Left lung (tissue), 10 donors: Measurements from ENCODE around the gene OR10K2. TPM values are rescaled to one million over a fixed set of nuclear protein-coding genes. Genes with fewer than 3 reads are reported as not detected.
"Not testable (repeated sequence)": the region's sequence is repeated elsewhere in the genome, so short reads cannot be mapped to it uniquely, and the experiment has no call there.

ENCODE experiments used
- ATAC-seq: fragments of 200-7000 bp; cut with Tn5 transposase; one replicate; pipeline ENCODE4 v1.9.1; 2020; ENCODE audit warnings: moderate library complexity
- DNase-seq, 4 donors: peaks; one replicate each; pipeline ENCODE4 v3.0.0-alpha.2; 2013 to 2020
- H3K27ac ChIP-seq, 2 donors: fragments of 200-600 bp; sonication (generic) in 1 of 2; one replicate each; pipeline versions ENCODE4 v1.5.0 to v1.8.0; 2020 to 2021
- H3K27me3 ChIP-seq, 2 donors: fragments of 200-600 bp; sonication (generic) in 1 of 2; one replicate each; pipeline versions ENCODE4 v1.5.0 to v1.8.0; 2020 to 2021
- H3K36me3 ChIP-seq, 2 donors: fragments of 200-600 bp; sonication (generic) in 1 of 2; one replicate each; pipeline versions ENCODE4 v1.5.0 to v1.8.0; 2020 to 2021
- H3K4me1 ChIP-seq, 2 donors: fragments of 200-600 bp; one replicate each; pipeline ENCODE4 v1.8.0; 2021
- H3K4me3 ChIP-seq, 2 donors: fragments of 200-600 bp; sonication (generic) in 1 of 2; one replicate each; pipeline versions ENCODE4 v1.5.0 to v1.8.0; 2020 to 2021; ENCODE audit warnings: mild to moderate bottlenecking in 1 of 2
- H3K9me3 ChIP-seq, 2 donors: fragments of 200-600 bp; sonication (generic) in 1 of 2; one replicate each; pipeline versions ENCODE4 v1.5.0 to v1.8.0; 2020 to 2021
- intact Hi-C, 2 donors: fragments of 100-400 bp; cut with DNase I; formaldehyde crosslinking; loops; one replicate each; pipeline versions ENCODE4 v1.11.2 to v1.14.2; 2022
- polyA plus RNA-seq, 6 donors: library from polyadenylated mRNA; unstranded; fragments of 120-200 nt; gene quantifications; one replicate each; pipeline ENCODE4 v1.2.1, GENCODE V29; 2013; ENCODE audit not compliant: insufficient read length in 6 of 6
- total RNA-seq, 2 donors: library from RNA; stranded (reverse); fragmentation: NEBNext Ultra II Directional; extraction: Animal tissue kit (Norgen Biotek cat#: 25700); gene quantifications; one replicate each; pipeline ENCODE4 v1.2.1, GENCODE V29; 2021
- TF ChIP-seq, protein P1 (sequence below), 2 donors: fragments of 200-600 bp; sonication (generic) in 1 of 2; IDR thresholded peaks; one replicate each; pipeline versions ENCODE4 v1.5.0 to v1.8.0; 2021; ENCODE audit warnings: antibody characterized with exemption in 2 of 2
- donor health status: DM: no; HTN: yes; CAD: no.
- donor health status: DM: no; HTN: no; CAD: no.

OR10K2 gene
- total and polyA plus RNA-seq, 8 donors, result 0.09 TPM; not detected in 7

- Histone ChIP-seq H3K9me3 (no peaks in the 10 kb centered on the region), H3K36me3 (no peaks in the 10 kb centered on the region), H3K4me1 (no peaks in the 10 kb centered on the region), H3K4me3 (no peak overlapping the region), H3K27ac (no peak overlapping the region), H3K27me3 (no peaks in the 10 kb centered on the region)
- ATAC-seq (no peak), DNase-seq (no peak)
- intact Hi-C loops, result no loop called here
- TF ChIP-seq, protein P1, sequence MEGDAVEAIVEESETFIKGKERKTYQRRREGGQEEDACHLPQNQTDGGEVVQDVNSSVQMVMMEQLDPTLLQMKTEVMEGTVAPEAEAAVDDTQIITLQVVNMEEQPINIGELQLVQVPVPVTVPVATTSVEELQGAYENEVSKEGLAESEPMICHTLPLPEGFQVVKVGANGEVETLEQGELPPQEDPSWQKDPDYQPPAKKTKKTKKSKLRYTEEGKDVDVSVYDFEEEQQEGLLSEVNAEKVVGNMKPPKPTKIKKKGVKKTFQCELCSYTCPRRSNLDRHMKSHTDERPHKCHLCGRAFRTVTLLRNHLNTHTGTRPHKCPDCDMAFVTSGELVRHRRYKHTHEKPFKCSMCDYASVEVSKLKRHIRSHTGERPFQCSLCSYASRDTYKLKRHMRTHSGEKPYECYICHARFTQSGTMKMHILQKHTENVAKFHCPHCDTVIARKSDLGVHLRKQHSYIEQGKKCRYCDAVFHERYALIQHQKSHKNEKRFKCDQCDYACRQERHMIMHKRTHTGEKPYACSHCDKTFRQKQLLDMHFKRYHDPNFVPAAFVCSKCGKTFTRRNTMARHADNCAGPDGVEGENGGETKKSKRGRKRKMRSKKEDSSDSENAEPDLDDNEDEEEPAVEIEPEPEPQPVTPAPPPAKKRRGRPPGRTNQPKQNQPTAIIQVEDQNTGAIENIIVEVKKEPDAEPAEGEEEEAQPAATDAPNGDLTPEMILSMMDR (IDR thresholded peaks at IDR 0.05), result no peak
These were observed 29.4 kb downstream of the OR10K2 start for GRCh38 chr1:158396646-158397045.

GRCh38 chr1:158393476-158393875 lies 32.6 kb downstream of the OR10K2 start:
- DNase-seq (no peak), ATAC-seq (no peak)
- Histone ChIP-seq H3K9me3 (no peaks in the 10 kb centered on the region), H3K27ac (no peak overlapping the region), H3K4me3 (no peak overlapping the region), H3K4me1 (no peaks in the 10 kb centered on the region), H3K36me3 (no peaks in the 10 kb centered on the region), H3K27me3 (no peaks in the 10 kb centered on the region)
- intact Hi-C loops, result no loop called here
- TF ChIP-seq, protein P1 (IDR thresholded peaks at IDR 0.05), result no peak

DNA sequence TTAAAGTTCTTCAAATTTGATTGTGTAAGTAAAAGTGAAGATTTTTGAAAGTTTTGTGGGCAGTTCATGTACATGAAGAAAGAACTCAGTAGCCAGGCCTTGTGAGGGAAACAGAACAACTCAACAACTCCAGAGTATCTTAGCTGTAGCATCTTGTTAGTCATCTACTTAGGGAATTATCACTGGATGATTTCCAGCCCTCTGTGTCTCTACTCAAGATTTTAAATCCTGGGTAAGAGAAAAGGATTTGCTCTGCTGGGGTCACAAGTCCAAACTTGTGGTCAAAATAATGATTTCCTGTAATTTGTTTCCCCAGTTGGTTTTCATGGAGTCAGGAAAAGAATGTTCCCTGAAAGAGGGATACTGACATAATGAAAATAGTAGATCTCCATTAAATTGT lies 34.9 kb downstream of the OR10K2 start:
- no peak for DNase-seq

GRCh38 chr1:158390331-158390730 lies 35.7 kb downstream of the OR10K2 start:
- TF ChIP-seq, protein P1 (IDR thresholded peaks at IDR 0.05), result no peak
- no peaks in the 10 kb centered on the region for H3K27me3 ChIP-seq
- no peaks in the 10 kb centered on the region for H3K4me1 ChIP-seq
- H3K4me3 ChIP-seq, result no peak overlapping the region
- H3K27ac ChIP-seq, result no peak overlapping the region
- peaks cover 0 to 3% of the 10 kb centered on the region in 2 donors for H3K9me3 ChIP-seq
- ATAC-seq (no peak), DNase-seq (no peak)
- intact Hi-C loops, result no loop called here
- no peaks in the 10 kb centered on the region for H3K36me3 ChIP-seq

More for the DNA sequence above, 34.9 kb downstream of the OR10K2 start:
- Histone ChIP-seq H3K9me3 (peaks cover 0 to 3% of the 10 kb centered on the region in 2 donors), H3K4me3 (no peak overlapping the region), H3K4me1 (no peaks in the 10 kb centered on the region), H3K27ac (no peak overlapping the region), H3K27me3 (no peaks in the 10 kb centered on the region), H3K36me3 (no peaks in the 10 kb centered on the region)
- TF ChIP-seq, protein P1 (IDR thresholded peaks at IDR 0.05), result no peak
- ATAC-seq, result no peak
- intact Hi-C loops, result no loop called here

- intact Hi-C loops, result no loop called here
- TF ChIP-seq, protein P1 (IDR thresholded peaks at IDR 0.05), result no peak
- H3K27me3 ChIP-seq, result no peaks in the 10 kb centered on the region
- ATAC-seq (no peak), DNase-seq (no peak)
- no peak overlapping the region for H3K4me3 ChIP-seq
- no peaks in the 10 kb centered on the region for H3K36me3 ChIP-seq
- peaks cover 0 to 13% of the 10 kb centered on the region in 2 donors for H3K9me3 ChIP-seq
- H3K4me1 ChIP-seq, result no peaks in the 10 kb centered on the region
- H3K27ac ChIP-seq, result no peak overlapping the region
These were observed 51.2 kb downstream of the OR10K2 start for GRCh38 chr1:158374860-158375259.

- H3K4me1 ChIP-seq, ATAC-seq, intact Hi-C loops, H3K4me3 ChIP-seq, H3K27me3 ChIP-seq, H3K36me3 ChIP-seq, H3K27ac ChIP-seq: not testable (repeated sequence)
- H3K9me3 ChIP-seq, result peaks cover 0 to 13% of the 10 kb centered on the region in 2 donors
- DNase-seq, result peak in 1 of 4 donors; percentile 62
These were observed 51.9 kb downstream of the OR10K2 start for GRCh38 chr1:158374101-158374500.
